NCI-H345 treated with DMSO at 0.1 percent for 48 hours (cell line): Measurements from ENCODE around the gene SULT1A1.
"Not testable (repeated sequence)": the region's sequence is repeated elsewhere in the genome, so short reads cannot be mapped to it uniquely, and the experiment has no call there.

Experiments used
- DNase-seq: peaks from one replicate; lab custom pipeline; 2025; ENCODE audit not compliant: unreplicated experiment; lab: John Stamatoyannopoulos, UW

Gene SULT1A1

GRCh38 chr16:28592511-28592910 lies 17.3 kb downstream of the SULT1A1 start:
- no peak for DNase-seq

- DNase-seq, result no peak
These were observed 18.5 kb downstream of the SULT1A1 start for GRCh38 chr16:28591355-28591754.

DNA sequence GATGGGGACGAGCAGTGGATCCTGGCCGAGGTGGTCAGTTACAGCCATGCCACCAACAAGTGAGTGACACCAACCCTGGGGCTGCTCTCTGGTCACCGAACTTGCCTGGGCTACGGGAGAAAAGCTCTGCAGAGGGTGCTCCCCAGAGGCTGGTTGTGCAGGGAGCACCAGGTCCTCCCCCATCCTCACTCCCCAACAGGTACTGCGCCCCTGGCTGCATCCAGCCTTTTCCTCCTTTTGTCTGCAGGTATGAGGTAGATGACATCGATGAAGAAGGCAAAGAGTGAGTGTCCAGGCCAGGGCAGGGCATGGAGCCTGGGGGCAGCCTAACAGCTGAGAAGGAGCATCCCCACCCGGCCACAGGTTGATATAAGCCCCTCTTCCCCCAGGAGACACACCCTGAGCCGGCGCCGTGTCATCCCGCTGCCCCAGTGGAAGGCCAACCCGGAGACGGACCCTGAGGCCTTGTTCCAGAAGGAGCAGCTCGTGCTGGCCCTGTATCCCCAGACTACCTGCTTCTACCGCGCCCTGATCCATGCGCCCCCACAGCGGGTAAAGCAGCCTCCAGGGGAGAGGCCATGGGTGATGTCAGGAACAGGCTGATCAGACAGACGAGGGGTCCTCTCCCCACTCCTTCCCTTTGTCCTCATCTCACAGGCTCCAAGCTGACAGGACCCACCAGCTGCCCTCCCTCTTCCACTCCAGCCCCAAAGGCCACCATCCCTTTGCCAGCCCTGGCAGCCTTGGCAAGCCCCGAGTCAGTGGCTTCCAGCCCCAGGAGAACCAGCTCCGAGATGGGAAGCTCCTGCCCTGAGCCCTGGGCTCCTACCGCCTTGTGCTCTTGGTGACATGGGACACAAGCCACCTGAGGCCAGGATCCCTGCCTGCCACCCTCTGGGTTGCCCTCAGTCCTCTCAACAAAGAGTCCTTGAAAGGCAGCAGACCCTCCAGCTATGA lies 19.2 kb downstream of the SULT1A1 start:
- no peak for DNase-seq

DNA sequence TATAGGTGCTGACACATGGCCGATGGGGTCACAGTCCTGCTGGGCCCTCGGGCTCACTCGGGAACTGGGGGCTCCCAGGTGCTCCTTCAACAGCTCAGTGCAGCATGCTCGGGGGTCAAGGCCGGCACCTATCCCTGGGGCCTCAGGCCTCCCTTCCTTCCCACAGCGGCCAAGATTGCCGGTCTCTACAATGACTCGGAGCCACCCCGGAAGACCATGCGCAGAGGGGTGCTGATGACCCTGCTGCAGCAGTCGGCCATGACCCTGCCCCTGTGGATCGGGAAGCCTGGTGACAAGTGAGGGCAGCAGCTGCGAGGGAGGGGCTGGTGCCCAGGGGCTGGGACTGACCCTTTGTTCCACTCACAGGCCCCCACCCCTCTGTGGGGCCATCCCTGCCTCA lies 19.9 kb downstream of the SULT1A1 start:
- DNase-seq, result no peak

GRCh38 chr16:28589069-28589468 lies 20.8 kb downstream of the SULT1A1 start:
- no peak for DNase-seq

GRCh38 chr16:28587386-28587785 lies 22.5 kb downstream of the SULT1A1 start:
- no peak for DNase-seq

- DNase-seq, result no peak
These were observed 23.4 kb downstream of the SULT1A1 start for GRCh38 chr16:28586466-28586865.

DNA sequence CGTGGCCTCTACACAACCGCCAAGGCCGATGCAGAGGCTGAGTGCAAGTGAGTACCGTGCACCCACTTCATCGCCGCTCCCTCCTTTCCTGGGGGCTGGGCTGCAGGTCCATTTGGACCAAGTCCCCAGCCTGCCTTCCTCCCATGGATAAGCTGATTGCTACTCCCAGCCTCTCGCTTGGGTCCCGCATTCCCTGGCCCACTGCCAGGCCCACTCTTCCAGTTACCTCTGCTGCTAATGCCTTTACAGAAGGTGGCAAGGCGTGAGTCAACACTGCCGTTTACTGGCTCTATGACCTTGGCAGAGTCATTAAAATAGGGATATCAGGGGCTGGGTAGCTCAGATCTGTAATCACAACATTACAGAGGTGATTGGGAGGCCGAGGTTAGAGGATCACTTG lies 24.2 kb downstream of the SULT1A1 start:
- no peak for DNase-seq

- DNase-seq, result no peak
These were observed 29.0 kb downstream of the SULT1A1 start for GRCh38 chr16:28580726-28581315.

GRCh38 chr16:28575446-28576109 lies 34.3 kb downstream of the SULT1A1 start:
- DNase-seq, result no peak

DNA sequence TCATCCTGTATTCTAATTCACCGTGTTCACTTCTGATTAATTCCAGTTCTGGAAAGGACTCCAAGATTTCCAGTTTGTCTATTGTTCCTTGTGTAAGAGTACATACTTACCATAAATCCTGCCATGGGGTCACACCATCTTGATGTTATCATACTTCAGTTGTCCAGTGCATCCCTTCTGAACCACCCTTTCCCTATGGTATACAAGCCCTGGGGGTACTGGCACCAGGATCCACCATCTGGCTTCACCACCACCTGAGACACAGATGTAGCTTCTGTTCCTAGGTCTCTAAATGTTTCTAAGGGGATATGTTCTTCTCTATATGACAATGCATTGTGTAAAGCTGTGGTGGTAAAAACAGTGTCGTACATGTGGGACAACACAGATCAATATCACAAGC lies 34.9 kb downstream of the SULT1A1 start:
- no peak for DNase-seq

DNA sequence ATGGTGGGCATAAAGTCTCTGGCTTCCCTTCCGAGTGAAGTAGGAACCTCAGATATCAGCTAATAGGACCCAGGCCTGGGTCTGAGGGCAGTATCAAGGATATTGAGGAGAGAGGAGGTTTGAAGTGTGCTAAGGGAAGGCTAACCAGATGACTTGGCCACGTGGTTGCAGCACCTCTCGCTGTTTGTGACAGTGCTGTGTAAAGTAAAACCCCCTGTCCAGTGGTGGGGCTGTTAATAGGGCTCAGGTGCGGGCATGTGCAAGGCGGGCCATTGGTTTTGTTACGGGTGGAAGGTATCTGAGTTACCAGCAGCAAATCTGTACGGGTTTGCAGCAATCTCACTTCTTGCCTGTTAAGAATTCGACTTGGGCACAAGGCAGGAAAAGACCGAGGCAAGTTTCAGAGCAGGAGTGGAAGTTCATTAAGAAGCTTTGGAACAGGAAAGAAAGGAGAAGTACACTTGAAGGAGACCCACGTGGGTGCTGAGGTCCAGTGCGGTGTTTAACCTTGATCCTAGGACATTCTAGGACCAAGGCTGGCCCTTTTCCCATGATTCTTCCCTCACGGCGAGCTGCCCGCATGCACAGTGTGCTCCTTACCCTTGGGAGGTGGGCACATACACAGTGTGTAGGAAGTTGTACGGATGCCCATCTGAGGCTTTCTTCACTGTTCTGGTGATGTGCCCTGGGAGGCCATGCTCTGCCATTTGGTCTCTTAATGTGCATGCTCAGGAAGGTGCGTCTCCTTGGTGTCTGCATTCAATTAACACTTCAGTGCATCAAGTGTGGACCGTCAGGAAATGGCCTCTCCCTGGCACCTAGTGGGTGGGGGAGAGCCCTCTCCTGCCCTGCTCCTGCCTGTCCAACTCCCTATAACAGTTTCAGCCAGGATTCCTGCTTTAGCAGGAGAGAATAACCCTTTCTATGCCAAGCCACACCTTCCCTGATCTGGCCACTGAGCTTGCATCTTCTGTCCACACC lies 35.8 kb downstream of the SULT1A1 start:
- DNase-seq, result no peak

- no peak for DNase-seq
These were observed 36.9 kb downstream of the SULT1A1 start for GRCh38 chr16:28572696-28573510.

GRCh38 chr16:28569968-28570752 lies 39.7 kb downstream of the SULT1A1 start:
- no peak for DNase-seq

DNA sequence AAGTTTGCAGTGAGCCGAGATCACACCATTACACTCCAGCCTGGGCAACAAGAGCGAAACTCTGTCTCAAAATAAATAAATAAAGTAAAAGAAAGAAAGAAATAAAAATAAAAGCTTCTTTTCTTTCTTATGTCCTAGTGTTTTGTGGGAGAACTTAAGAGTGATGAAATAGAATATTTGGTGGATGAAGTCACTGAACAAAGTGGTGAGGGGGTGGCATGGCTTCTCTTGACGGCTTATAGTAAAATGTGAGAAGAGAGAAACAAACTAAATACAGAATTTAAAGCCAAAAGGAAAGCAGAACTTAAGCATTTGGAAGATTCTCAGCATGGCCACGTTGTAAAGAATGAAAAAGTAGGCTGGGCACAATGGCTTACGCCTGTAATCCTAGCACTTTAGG lies 40.8 kb downstream of the SULT1A1 start:
- no peak for DNase-seq

GRCh38 chr16:28567292-28567691 lies 42.6 kb downstream of the SULT1A1 start:
- DNase-seq, result no peak

- DNase-seq, result not testable (repeated sequence)
These were observed 43.5 kb downstream of the SULT1A1 start for GRCh38 chr16:28566233-28566925.

DNA sequence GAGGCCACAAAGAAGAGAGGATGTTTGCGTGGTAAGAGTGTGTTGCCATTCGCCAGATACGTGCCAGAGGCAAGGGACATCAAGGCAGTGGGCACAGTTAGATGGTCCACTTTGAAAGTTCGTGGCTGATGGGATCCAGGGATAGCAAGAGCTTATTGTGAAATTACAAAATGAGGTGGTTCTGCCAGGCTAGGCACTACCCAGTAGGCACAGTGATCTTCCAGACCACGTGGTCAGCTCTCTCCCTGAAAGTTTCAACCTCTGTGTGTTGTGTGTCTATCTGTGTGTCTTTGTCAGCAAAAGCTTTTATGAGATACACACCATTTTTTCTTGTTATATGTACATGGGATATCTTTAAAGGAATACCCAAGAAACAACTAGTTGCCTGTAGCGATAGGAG lies 46.6 kb downstream of the SULT1A1 start:
- no peak for DNase-seq

DNA sequence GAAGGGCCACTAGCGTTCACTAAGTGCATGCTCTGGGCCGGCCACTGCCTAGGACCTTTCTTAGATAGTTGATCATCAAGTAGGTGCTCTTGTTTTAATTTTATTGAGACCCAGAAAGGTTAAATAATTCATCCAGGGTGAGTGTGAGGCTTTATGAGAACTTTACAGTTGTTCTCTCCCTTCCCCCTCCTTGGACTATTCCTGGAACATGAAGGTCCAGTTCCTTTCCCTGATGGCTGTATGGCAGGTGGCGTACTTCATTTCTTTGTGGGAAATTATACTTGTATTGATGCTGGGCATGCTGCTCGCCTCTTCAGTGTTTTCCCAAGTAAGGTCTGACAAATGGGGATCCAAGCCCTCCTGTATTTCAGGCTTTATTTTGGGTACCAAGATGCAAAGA lies 47.6 kb downstream of the SULT1A1 start:
- no peak for DNase-seq
